Measurements from ENCODE around the gene ZCCHC14. TPM values are rescaled to one million over a fixed set of nuclear protein-coding genes. Genes with fewer than 3 reads are reported as not detected.

ZCCHC14 gene
- total and polyA plus RNA-seq, 2 experiments from 2014 or later = 2.7 to 6.3 TPM

DNA sequence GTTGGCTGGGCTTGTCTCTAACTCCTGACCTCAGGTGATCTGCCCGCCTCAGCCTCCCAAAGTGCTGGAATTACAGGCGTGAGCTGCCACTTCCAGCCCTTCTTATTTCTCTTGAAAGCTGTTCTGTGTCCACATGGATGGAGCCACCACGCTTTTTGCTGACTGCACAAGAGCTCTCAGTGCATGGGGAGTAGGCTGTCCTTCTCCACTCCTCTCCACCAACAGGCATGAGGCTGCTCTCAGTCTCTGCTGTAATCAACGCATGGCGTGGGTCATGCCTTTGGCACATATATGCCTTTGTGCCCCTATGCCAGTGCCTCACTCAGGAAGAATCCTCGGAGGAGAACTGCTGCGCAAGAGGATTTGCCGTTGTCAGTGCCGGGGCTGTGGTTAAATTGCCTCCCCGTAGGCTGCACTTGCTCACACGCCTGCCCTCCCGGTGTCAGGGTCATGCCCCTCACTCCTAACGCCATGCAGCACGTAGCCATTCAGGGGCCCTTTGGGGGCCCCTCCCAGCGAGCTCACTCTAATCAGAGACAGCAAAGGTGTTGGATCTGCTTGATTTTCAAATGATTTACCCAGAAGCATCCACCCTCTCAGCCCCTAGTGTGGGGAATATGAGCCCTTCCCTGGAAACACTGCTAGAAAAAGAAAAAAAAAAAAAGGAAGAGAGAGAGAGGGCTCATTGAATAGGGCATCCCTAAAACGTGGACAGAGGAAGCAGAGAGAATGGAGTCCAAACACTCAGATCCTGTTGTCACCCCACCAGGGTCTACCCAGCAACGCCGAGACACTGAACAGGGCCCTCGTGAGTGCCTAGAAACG lies 47.5 kb upstream of the ZCCHC14 start:
- H3K4me1 ChIP-seq (ENCODE audit: insufficient read depth) = peaks cover 26% of the 10 kb centered on the region
- DNase-seq = peak; percentile 36
- TF ChIP-seq EZH2phosphoT487 (IDR thresholded peaks at IDR 0.05; ENCODE audit: insufficient read depth, low read depth) = no peak
- TF ChIP-seq EZH2 (IDR thresholded peaks at IDR 0.05; ENCODE audit: insufficient read depth, poor library complexity, severe bottlenecking) = no peak
- peaks cover 22% of the 10 kb centered on the region for H3F3A ChIP-seq (ENCODE audit: insufficient read depth)
- H3K27me3 ChIP-seq (replicated peaks; ENCODE audit: insufficient read depth) = no peaks in the 10 kb centered on the region
- H3K36me3 ChIP-seq (ENCODE audit: low read depth) = no peaks in the 10 kb centered on the region
- H3K4me3 ChIP-seq = no peak overlapping the region
- no peaks in the 10 kb centered on the region for H3K9me2 ChIP-seq (ENCODE audit: insufficient read depth)
- 53 to 54% methylated on average over 20 of the region's 20 CpGs for WGBS, 2 experiments (ENCODE audit: low coverage in 1 of 2, low lambda C conversion rate in 2 of 2, missing lambda C conversion rate in 2 of 2)
- no peaks in the 10 kb centered on the region for H3K9me3 ChIP-seq (ENCODE audit: low read depth)
- in situ Hi-C loops (cut with MboI) = loop anchor here (10.0 kb wide), 1 partner anchor 115 kb away; no protein-coding TSS in a partner anchor
- no peaks in the 10 kb centered on the region for H4K20me1 ChIP-seq (ENCODE audit: insufficient read depth)
- peak overlapping the region; percentile 60; the same call in 1 of the 2 replicates for H2AFZ ChIP-seq
- peak overlapping the region; percentile 88 for H3K27ac ChIP-seq
- no peaks in the 10 kb centered on the region for H3K79me2 ChIP-seq (ENCODE audit: insufficient read depth)
- H3K4me2 ChIP-seq (ENCODE audit: unreplicated experiment) = no peak overlapping the region
- peak overlapping the region; percentile 82 for H3K9ac ChIP-seq

GRCh38 chr16:87539113-87539512 lies 46.3 kb upstream of the ZCCHC14 start:
- H3K4me1 ChIP-seq (ENCODE audit: insufficient read depth) = peaks cover 26% of the 10 kb centered on the region
- no peaks in the 10 kb centered on the region for H3K79me2 ChIP-seq (ENCODE audit: insufficient read depth)
- no peak for DNase-seq
- peak overlapping the region; percentile 21; the same call in 1 of the 2 replicates for H3K4me3 ChIP-seq
- 71 to 72% methylated on average over 11 of the region's 11 CpGs for WGBS, 2 experiments (ENCODE audit: low coverage in 1 of 2, low lambda C conversion rate in 2 of 2, missing lambda C conversion rate in 2 of 2)
- H3K27me3 ChIP-seq (replicated peaks; ENCODE audit: insufficient read depth) = no peaks in the 10 kb centered on the region
- H3K4me2 ChIP-seq (ENCODE audit: unreplicated experiment) = peak overlapping the region; percentile 57
- H3F3A ChIP-seq (ENCODE audit: insufficient read depth) = peaks cover 22% of the 10 kb centered on the region
- no peaks in the 10 kb centered on the region for H3K9me3 ChIP-seq (ENCODE audit: low read depth)
- no peaks in the 10 kb centered on the region for H3K36me3 ChIP-seq (ENCODE audit: low read depth)
- H3K9ac ChIP-seq = peak overlapping the region; percentile 81
- H3K9me2 ChIP-seq (ENCODE audit: insufficient read depth) = no peaks in the 10 kb centered on the region
- peak overlapping the region; percentile 80 for H2AFZ ChIP-seq
- TF ChIP-seq EZH2 (IDR thresholded peaks at IDR 0.05; ENCODE audit: insufficient read depth, poor library complexity, severe bottlenecking) = no peak
- no peak for TF ChIP-seq EZH2phosphoT487 (IDR thresholded peaks at IDR 0.05; ENCODE audit: insufficient read depth, low read depth)
- peak overlapping the region; percentile 92 for H3K27ac ChIP-seq
- in situ Hi-C loops (cut with MboI) = no loop called here
- no peaks in the 10 kb centered on the region for H4K20me1 ChIP-seq (ENCODE audit: insufficient read depth)

DNA sequence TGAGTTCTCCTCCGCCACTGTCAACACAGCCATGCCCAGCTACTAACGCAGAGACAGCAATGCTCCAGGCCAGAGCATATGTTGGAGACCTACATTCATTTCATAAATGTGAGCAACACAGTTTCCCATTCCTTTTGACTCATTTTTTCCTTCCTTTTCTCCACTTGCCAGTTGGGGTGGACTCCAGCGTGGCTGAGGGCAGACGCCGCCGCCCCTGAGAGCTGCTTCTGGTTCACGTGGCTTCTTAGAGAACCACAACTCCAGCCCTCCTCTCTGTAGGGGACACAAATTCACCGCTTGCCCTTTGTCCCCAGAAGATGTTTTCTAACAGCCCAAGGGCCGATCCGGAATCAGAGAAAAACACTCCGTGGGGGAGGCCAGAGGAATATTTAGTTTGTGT lies 45.8 kb upstream of the ZCCHC14 start:
- peak overlapping the region; percentile 57 for H3K4me2 ChIP-seq (ENCODE audit: unreplicated experiment)
- H4K20me1 ChIP-seq (ENCODE audit: insufficient read depth) = no peaks in the 10 kb centered on the region
- 4 to 7% methylated on average over 11 of the region's 11 CpGs for WGBS, 2 experiments (ENCODE audit: low coverage in 1 of 2, low lambda C conversion rate in 2 of 2, missing lambda C conversion rate in 2 of 2)
- H3K79me2 ChIP-seq (ENCODE audit: insufficient read depth) = no peaks in the 10 kb centered on the region
- peak overlapping the region; percentile 92 for H3K27ac ChIP-seq
- peaks cover 22% of the 10 kb centered on the region for H3F3A ChIP-seq (ENCODE audit: insufficient read depth)
- TF ChIP-seq EZH2phosphoT487 (IDR thresholded peaks at IDR 0.05; ENCODE audit: insufficient read depth, low read depth) = no peak
- TF ChIP-seq EZH2 (IDR thresholded peaks at IDR 0.05; ENCODE audit: insufficient read depth, poor library complexity, severe bottlenecking) = no peak
- H3K9me2 ChIP-seq (ENCODE audit: insufficient read depth) = no peaks in the 10 kb centered on the region
- no peaks in the 10 kb centered on the region for H3K9me3 ChIP-seq (ENCODE audit: low read depth)
- H3K27me3 ChIP-seq (replicated peaks; ENCODE audit: insufficient read depth) = no peaks in the 10 kb centered on the region
- DNase-seq = peak; percentile 96
- H3K36me3 ChIP-seq (ENCODE audit: low read depth) = no peaks in the 10 kb centered on the region
- in situ Hi-C loops (cut with MboI) = no loop called here
- H2AFZ ChIP-seq = peak overlapping the region; percentile 80
- peak overlapping the region; percentile 30 for H3K4me3 ChIP-seq
- peak overlapping the region; percentile 81 for H3K9ac ChIP-seq
- peaks cover 26% of the 10 kb centered on the region for H3K4me1 ChIP-seq (ENCODE audit: insufficient read depth)

- Histone ChIP-seq H3K27me3 (replicated peaks; ENCODE audit: insufficient read depth) (no peaks in the 10 kb centered on the region), H2AFZ (peak overlapping the region; percentile 80), H3K9me2 (ENCODE audit: insufficient read depth) (no peaks in the 10 kb centered on the region), H3K4me1 (ENCODE audit: insufficient read depth) (peaks cover 26% of the 10 kb centered on the region), H3K36me3 (ENCODE audit: low read depth) (no peaks in the 10 kb centered on the region), H3K9me3 (ENCODE audit: low read depth) (no peaks in the 10 kb centered on the region), H3K4me2 (ENCODE audit: unreplicated experiment) (peak overlapping the region; percentile 57), H4K20me1 (ENCODE audit: insufficient read depth) (no peaks in the 10 kb centered on the region), H3K9ac (peak overlapping the region; percentile 81), H3K27ac (peak overlapping the region; percentile 92), H3K79me2 (ENCODE audit: insufficient read depth) (no peaks in the 10 kb centered on the region), H3F3A (ENCODE audit: insufficient read depth) (peaks cover 22% of the 10 kb centered on the region), H3K4me3 (peak overlapping the region; percentile 30; the same call in 1 of the 2 replicates)
- in situ Hi-C loops (cut with MboI) = no loop called here
- WGBS, 2 experiments (ENCODE audit: low coverage in 1 of 2, low lambda C conversion rate in 2 of 2, missing lambda C conversion rate in 2 of 2) = 16 to 19% methylated on average over 4 of the region's 4 CpGs
- no peak for TF ChIP-seq EZH2phosphoT487 (IDR thresholded peaks at IDR 0.05; ENCODE audit: insufficient read depth, low read depth)
- TF ChIP-seq EZH2 (IDR thresholded peaks at IDR 0.05; ENCODE audit: insufficient read depth, poor library complexity, severe bottlenecking) = no peak
- DNase-seq = peak; percentile 67
Observed at GRCh38 chr16:87538160-87538559, 45.3 kb upstream of the ZCCHC14 start.
